ENCODE measurements around the gene CTSZ.

CTSZ gene

DNA sequence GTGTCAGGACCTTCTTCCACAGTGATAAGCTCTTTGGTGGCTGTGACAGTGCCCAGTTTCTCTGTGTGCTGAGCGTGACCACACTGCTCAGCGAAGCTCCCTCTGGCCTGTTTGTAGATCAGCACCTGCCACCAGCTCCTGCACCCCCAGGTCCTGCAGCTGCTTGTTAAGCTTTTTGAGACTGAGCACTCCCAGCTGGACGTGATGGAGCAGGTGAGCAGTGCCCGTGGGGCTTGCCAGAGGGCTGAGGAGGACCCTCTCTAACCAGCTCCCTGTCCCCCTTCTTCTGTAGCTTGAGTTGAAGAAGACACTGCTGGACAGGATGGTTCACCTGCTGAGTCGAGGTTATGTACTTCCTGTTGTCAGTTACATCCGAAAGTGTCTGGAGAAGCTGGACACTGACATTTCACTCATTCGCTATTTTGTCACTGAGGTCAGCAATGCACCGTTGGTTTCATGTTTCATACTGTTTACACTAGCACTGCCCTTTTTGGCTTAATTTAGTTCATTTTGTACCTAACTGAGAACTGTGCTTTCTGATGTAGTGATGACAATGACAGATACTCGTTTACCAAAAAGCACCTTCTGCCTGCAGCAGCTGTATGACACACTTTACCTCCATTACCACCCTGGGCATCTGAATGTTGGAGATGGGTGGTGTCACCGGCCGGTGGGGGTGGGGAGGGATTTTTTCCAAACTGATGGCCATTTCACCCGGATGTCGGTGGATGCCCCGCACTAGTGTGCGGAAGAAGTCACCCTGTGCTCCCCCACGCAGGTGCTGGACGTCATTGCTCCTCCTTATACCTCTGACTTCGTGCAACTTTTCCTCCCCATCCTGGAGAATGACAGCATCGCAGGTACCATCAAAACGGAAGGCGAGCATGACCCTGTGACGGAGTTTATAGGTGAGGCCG, 13.5 kb downstream of the CTSZ start:
- H3K36me3 ChIP-seq (ENCODE audit: control insufficient read depth, low read depth, low read length) = peaks cover 83% of the 10 kb centered on the region

DNA sequence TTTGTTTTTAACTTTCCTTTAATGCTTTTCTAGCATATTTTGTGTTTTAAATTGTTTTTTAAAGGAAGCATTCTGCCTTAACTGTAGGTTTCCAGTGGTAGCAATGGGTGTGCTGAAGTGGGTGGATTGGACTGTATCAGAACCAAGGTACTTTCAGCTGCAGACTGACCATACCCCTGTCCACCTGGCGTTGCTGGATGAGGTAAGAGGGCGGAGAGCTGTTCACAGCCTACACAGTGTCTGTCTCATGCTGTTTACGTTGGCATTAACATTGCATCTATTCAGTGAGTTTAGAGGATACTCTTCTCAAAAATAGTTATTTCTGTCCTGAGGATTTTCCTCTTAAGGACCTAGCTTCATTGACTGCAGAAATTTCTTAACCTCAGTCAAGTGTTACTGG, 14.1 kb downstream of the CTSZ start:
- no peak overlapping the region for H3K9ac ChIP-seq (ENCODE audit: low read length)
- no peaks in the 10 kb centered on the region for H3K27me3 ChIP-seq (ENCODE audit: control insufficient read depth, insufficient read depth, low read length)
- H3K4me3 ChIP-seq (ENCODE audit: low read length) = no peak overlapping the region
- H3K9me3 ChIP-seq (ENCODE audit: control insufficient read depth, low read depth, low read length) = no peaks in the 10 kb centered on the region
- H3K27ac ChIP-seq (ENCODE audit: low read length) = no peak overlapping the region
- H3K4me1 ChIP-seq (ENCODE audit: control insufficient read depth, low read depth, low read length) = no peaks in the 10 kb centered on the region
- H3K36me3 ChIP-seq (ENCODE audit: control insufficient read depth, low read depth, low read length) = peaks cover 90% of the 10 kb centered on the region

More for the DNA sequence above, 13.5 kb downstream of the CTSZ start:
- Histone ChIP-seq H3K9ac (ENCODE audit: low read length) (no peak overlapping the region), H3K4me3 (ENCODE audit: low read length) (no peak overlapping the region), H3K4me1 (ENCODE audit: control insufficient read depth, low read depth, low read length) (no peaks in the 10 kb centered on the region), H3K27me3 (ENCODE audit: control insufficient read depth, insufficient read depth, low read length) (no peaks in the 10 kb centered on the region), H3K9me3 (ENCODE audit: control insufficient read depth, low read depth, low read length) (no peaks in the 10 kb centered on the region), H3K27ac (ENCODE audit: low read length) (no peak overlapping the region)

DNA sequence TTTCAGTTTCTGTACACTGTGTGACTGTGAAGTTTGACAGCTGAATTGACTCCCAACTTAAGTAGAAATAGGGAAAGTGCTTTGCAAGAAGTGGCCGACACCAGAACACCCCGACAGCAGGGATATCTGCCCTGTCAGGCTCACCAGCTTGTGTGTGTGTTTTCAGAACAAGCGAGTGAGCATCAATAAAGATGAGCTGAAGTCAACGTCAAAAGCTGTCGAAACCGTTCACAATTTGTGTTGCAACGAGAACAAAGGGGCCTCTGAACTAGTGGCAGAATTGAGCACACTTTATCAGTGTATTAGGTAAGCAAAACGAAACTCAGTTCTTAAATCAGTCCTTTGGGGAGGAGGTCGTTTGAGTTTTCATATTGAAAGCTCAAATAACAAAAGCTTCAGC, 15.3 kb downstream of the CTSZ start:
- no peak overlapping the region for H3K4me3 ChIP-seq (ENCODE audit: low read length)
- H3K9me3 ChIP-seq (ENCODE audit: control insufficient read depth, low read depth, low read length) = no peaks in the 10 kb centered on the region
- peaks cover 98% of the 10 kb centered on the region for H3K36me3 ChIP-seq (ENCODE audit: control insufficient read depth, low read depth, low read length)
- no peak overlapping the region for H3K27ac ChIP-seq (ENCODE audit: low read length)
- H3K4me1 ChIP-seq (ENCODE audit: control insufficient read depth, low read depth, low read length) = no peaks in the 10 kb centered on the region
- H3K9ac ChIP-seq (ENCODE audit: low read length) = no peak overlapping the region
- H3K27me3 ChIP-seq (ENCODE audit: control insufficient read depth, insufficient read depth, low read length) = no peaks in the 10 kb centered on the region

DNA sequence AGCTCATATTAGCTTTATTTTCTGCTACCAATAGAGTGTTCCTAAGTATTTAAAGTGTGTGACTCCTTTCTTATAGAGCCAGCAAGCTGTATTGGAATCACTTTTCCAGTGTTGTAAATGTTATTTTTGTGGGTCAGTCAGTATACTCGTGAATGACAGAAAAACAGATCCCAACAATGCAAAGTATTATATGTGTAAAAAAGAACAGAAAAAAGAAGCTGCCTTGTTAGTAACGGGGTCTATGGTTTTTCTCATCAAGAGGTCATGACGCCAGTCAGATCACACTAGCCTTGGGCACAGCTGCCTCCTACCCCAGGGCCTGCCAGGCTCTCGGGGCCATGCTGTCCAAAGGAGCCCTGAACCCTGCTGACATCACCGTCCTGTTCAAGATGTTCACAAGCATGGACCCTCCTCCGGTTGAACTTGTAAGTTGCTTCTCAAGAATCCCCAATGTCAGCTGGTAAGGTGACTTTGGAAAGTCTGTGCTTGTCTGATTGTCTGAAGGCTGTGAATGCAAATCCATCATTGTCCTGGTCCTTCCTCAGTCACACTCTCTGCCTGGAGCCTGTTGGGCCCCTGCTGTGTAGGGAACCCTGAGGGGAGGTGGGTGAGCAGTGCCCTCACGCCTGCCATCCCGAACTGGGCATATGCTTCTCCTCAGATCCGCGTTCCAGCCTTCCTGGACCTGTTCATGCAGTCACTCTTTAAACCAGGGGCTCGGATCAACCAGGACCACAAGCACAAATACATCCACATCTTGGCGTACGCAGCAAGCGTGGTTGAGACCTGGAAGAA, 16.2 kb downstream of the CTSZ start:
- peaks cover 96% of the 10 kb centered on the region for H3K36me3 ChIP-seq (ENCODE audit: control insufficient read depth, low read depth, low read length)

DNA sequence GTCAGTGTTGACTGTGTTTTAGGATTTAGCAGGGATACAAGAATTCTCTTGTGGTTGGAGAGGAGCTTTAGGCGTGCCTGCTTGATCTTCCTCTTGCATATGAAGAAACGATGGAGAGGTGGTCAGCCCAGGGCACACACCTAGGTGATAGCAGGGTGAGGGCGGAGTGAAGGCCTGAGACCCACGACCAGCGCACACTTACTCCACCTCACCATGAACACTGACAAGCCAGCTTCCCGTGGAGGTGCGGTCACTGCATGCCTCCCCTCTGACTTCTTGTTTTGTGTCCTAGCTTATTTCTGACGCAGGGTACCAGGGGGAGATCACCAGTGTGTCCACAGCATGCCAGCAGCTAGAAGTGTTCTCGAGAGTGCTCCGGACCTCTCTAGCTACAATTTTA, 17.9 kb downstream of the CTSZ start:
- Histone ChIP-seq H3K36me3 (ENCODE audit: control insufficient read depth, low read depth, low read length) (peaks cover 84% of the 10 kb centered on the region), H3K9ac (ENCODE audit: low read length) (no peak overlapping the region), H3K9me3 (ENCODE audit: control insufficient read depth, low read depth, low read length) (no peaks in the 10 kb centered on the region), H3K27ac (ENCODE audit: low read length) (no peak overlapping the region), H3K27me3 (ENCODE audit: control insufficient read depth, insufficient read depth, low read length) (no peaks in the 10 kb centered on the region), H3K4me3 (ENCODE audit: low read length) (no peak overlapping the region), H3K4me1 (ENCODE audit: control insufficient read depth, low read depth, low read length) (no peaks in the 10 kb centered on the region)

More for the DNA sequence above, 16.2 kb downstream of the CTSZ start:
- Histone ChIP-seq H3K4me1 (ENCODE audit: control insufficient read depth, low read depth, low read length) (no peaks in the 10 kb centered on the region), H3K9me3 (ENCODE audit: control insufficient read depth, low read depth, low read length) (no peaks in the 10 kb centered on the region), H3K4me3 (ENCODE audit: low read length) (no peak overlapping the region), H3K27me3 (ENCODE audit: control insufficient read depth, insufficient read depth, low read length) (no peaks in the 10 kb centered on the region), H3K27ac (ENCODE audit: low read length) (no peak overlapping the region), H3K9ac (ENCODE audit: low read length) (no peak overlapping the region)

DNA sequence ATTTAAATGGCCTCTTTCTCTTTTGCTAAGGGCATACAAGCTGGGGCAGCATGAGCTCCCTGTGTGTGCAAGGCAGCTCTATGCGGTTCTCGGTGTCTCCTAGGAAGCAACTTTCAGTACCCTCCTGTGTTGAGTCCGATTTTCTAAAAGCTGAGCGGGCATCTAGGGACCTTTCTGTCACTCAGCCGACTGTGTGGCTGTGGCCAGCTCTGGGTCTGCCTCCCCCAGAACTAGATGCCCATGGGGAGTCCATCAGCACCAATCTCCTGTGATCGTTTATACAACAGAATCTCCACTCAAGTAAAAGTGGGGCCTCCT, 18.5 kb downstream of the CTSZ start:
- Histone ChIP-seq H3K36me3 (ENCODE audit: control insufficient read depth, low read depth, low read length) (peaks cover 77% of the 10 kb centered on the region), H3K9ac (ENCODE audit: low read length) (no peak overlapping the region), H3K4me1 (ENCODE audit: control insufficient read depth, low read depth, low read length) (no peaks in the 10 kb centered on the region), H3K27ac (ENCODE audit: low read length) (no peak overlapping the region), H3K9me3 (ENCODE audit: control insufficient read depth, low read depth, low read length) (no peaks in the 10 kb centered on the region), H3K4me3 (ENCODE audit: low read length) (no peak overlapping the region), H3K27me3 (ENCODE audit: control insufficient read depth, insufficient read depth, low read length) (no peaks in the 10 kb centered on the region)

DNA sequence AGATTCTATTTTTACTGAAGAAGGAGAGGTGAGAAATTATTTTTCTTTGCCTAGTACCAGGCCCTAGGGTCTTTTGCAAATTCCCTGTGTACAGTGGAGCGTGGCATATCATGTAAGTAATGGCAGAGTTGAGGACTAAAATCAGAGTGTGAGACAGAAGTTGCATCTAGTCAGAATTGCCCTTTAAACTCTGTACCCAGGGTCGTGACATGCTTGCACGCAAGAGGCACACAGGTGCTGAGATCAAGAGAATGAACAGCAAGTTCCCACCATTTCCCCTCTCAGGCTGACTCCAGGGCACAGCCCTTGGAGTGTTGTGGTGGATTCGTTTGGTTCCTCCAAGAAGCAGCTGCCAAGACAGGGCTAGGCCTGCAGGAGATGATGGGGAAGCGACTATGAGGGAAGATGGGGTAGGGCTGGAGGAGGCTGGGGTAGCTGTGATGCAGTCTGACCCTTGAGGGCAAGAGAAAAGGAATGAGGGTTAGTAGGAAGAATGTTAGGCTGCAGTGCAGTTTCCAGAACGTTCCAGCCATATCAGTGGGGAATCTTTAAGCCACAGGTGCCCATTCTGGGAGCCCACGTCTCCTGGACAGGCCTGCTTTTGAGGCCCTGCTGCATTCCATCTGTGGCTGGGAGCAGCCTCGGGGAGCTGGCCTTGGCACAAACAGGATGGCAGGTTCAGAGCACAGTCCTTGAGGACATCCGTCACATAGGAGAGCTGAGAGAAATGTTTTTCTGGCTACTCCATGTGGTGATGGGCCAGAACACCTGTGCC, 19.1 kb downstream of the CTSZ start:
- H3K27ac ChIP-seq (ENCODE audit: low read length) = no peak overlapping the region
- H3K4me1 ChIP-seq (ENCODE audit: control insufficient read depth, low read depth, low read length) = no peaks in the 10 kb centered on the region
- H3K9me3 ChIP-seq (ENCODE audit: control insufficient read depth, low read depth, low read length) = no peaks in the 10 kb centered on the region
- H3K4me3 ChIP-seq (ENCODE audit: low read length) = no peak overlapping the region
- H3K36me3 ChIP-seq (ENCODE audit: control insufficient read depth, low read depth, low read length) = peaks cover 71% of the 10 kb centered on the region
- no peaks in the 10 kb centered on the region for H3K27me3 ChIP-seq (ENCODE audit: control insufficient read depth, insufficient read depth, low read length)
- H3K9ac ChIP-seq (ENCODE audit: low read length) = no peak overlapping the region

DNA sequence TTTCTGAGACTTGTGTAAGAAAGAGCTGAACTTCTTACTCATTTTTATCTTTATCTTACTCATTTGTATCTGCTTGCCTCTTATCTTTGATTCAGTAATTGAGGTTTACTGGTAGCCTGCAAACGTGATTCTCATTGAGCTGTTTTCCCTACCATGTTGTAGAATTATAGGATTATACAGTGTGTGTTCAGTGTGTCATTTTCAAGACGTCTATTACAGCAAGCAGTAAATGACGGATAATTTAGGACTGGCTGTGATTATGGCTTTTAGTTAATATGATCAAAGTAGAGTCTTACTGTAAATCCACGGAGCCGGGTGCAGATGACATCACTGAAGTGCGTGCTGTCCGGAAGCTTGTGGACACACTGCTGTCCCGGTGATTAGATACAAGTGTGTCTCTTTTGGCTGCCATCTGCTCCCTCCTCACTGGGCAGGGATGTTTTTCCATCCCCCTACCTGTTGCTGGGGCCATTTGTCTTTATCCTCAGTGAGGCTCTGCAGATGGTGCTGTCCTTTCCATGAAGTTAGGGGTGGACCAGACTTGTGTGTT, 20.0 kb downstream of the CTSZ start:
- no peak overlapping the region for H3K9ac ChIP-seq (ENCODE audit: low read length)
- no peak overlapping the region for H3K27ac ChIP-seq (ENCODE audit: low read length)
- H3K27me3 ChIP-seq (ENCODE audit: control insufficient read depth, insufficient read depth, low read length) = no peaks in the 10 kb centered on the region
- no peak overlapping the region for H3K4me3 ChIP-seq (ENCODE audit: low read length)
- H3K9me3 ChIP-seq (ENCODE audit: control insufficient read depth, low read depth, low read length) = no peaks in the 10 kb centered on the region
- no peaks in the 10 kb centered on the region for H3K4me1 ChIP-seq (ENCODE audit: control insufficient read depth, low read depth, low read length)
- H3K36me3 ChIP-seq (ENCODE audit: control insufficient read depth, low read depth, low read length) = peaks cover 62% of the 10 kb centered on the region

DNA sequence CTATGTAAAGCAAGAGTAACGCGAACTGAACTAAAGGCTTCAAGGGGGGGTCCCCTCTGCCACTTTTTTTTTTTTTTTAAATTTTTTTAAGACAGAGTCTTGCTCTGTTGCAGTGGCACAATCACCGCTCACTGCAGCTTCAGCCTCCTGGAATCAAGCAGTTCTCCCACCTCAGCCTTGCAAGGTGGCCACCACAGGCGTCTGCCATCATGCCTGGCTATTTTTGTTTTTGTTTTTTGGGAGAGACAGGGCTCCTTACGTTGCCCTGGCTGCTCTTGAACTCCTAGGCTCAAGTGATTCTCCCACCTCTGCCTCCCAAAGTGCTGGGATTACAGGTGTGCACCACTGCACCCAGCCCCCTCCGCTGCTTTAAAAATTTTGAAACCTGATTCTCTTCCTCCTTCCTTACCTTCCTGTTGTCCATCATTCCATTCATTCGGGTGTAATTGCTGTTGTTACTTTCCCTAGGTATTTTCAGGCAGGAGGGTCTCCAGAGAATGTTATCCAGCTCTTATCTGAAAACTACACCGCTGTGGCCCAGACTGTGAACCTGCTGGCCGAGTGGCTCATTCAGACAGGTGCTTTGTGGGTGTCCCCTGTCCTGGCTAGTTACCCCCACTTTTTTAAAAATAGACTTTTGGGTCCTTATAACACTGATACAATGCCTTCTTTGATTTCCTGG, 20.6 kb downstream of the CTSZ start:
- Histone ChIP-seq H3K9me3 (ENCODE audit: control insufficient read depth, low read depth, low read length) (no peaks in the 10 kb centered on the region), H3K4me1 (ENCODE audit: control insufficient read depth, low read depth, low read length) (no peaks in the 10 kb centered on the region), H3K36me3 (ENCODE audit: control insufficient read depth, low read depth, low read length) (peaks cover 56% of the 10 kb centered on the region), H3K4me3 (ENCODE audit: low read length) (no peak overlapping the region), H3K9ac (ENCODE audit: low read length) (no peak overlapping the region), H3K27ac (ENCODE audit: low read length) (no peak overlapping the region), H3K27me3 (ENCODE audit: control insufficient read depth, insufficient read depth, low read length) (no peaks in the 10 kb centered on the region)

DNA sequence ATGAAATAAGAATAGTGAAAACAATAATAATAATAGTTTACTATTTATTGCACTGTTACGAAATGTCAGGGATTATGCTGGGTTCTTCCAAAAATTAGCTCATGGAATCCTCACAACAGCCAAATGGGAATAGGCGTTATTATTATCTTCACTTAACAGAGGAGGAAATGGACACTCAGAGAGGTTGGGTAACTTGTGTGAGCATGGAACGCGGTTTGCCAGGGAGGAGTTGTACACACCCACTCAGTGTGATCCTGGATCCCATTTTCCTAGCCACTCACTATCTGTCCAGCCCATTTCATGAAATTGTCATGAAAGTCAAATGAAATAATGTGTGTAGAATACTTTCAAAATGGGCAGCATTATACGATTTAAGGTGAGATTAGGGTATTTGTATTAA, 21.4 kb downstream of the CTSZ start:
- H3K36me3 ChIP-seq (ENCODE audit: control insufficient read depth, low read depth, low read length) = peaks cover 48% of the 10 kb centered on the region

DNA sequence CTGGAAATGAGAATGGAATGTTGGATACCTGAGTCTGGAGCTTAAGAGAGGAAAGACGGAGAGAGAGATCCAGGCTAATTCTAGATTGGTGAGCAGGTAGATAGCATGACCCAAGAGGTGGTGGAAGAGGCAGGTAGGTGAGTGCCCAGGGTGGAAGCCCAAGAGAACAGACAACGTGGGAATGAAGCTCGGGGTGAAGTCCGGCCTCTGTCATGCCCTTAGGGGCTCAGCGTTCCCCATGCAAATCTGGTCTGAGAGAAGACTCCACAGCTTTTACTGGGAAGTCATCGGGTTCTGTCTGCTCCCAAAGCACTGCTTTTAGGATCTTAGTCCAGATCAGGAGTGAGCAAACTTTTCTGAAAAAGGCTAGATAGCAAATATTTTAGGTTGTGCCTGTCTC, 22.4 kb downstream of the CTSZ start:
- Histone ChIP-seq H3K9me3 (ENCODE audit: control insufficient read depth, low read depth, low read length) (no peaks in the 10 kb centered on the region), H3K9ac (ENCODE audit: low read length) (no peak overlapping the region), H3K4me3 (ENCODE audit: low read length) (no peak overlapping the region), H3K27me3 (ENCODE audit: control insufficient read depth, insufficient read depth, low read length) (no peaks in the 10 kb centered on the region), H3K27ac (ENCODE audit: low read length) (no peak overlapping the region), H3K36me3 (ENCODE audit: control insufficient read depth, low read depth, low read length) (peaks cover 40% of the 10 kb centered on the region), H3K4me1 (ENCODE audit: control insufficient read depth, low read depth, low read length) (no peaks in the 10 kb centered on the region)

More for the DNA sequence above, 21.4 kb downstream of the CTSZ start:
- no peak overlapping the region for H3K9ac ChIP-seq (ENCODE audit: low read length)
- no peak overlapping the region for H3K4me3 ChIP-seq (ENCODE audit: low read length)
- no peaks in the 10 kb centered on the region for H3K9me3 ChIP-seq (ENCODE audit: control insufficient read depth, low read depth, low read length)
- no peaks in the 10 kb centered on the region for H3K27me3 ChIP-seq (ENCODE audit: control insufficient read depth, insufficient read depth, low read length)
- H3K27ac ChIP-seq (ENCODE audit: low read length) = no peak overlapping the region
- no peaks in the 10 kb centered on the region for H3K4me1 ChIP-seq (ENCODE audit: control insufficient read depth, low read depth, low read length)

Measured in iPS-18a (cell line).